ENCODE results near the gene SLC9A8.

The SLC9A8 gene

DNA sequence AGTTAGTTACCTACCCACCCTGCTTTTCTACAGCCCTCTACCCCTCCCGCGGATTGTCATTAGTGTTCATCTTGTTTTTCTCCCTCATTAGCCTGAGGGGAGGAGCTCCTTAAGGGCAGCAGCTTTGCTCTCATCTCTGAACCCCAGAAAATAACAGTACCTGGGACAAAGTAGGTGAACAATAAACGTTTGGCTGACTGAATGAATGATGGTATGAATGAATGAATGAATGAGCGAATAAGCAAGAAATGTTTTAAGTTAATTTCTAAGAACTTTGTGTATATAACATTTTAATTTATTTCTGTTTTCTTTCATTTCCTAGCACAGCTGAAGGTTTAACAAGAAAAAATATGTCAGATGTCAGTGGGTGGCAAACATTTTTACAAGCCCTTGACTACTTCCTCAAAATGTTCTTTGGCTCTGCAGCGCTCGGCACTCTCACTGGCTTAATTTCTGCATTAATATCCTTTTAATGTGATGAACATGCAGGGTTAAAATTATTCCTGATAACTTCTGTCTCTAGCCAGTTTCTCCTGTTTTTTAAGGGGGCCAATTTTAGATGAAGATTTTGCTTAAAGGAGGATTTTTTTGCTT, 50.1 kb downstream of the SLC9A8 start:
- no peak for TF ChIP-seq OSR1 (CRISPR knock-in tag; IDR thresholded peaks at IDR 0.05)
- TF ChIP-seq CSDC2 (CRISPR knock-in tag; IDR thresholded peaks at IDR 0.05): no peak
- no peak for TF ChIP-seq ISL1 (CRISPR knock-in tag; IDR thresholded peaks at IDR 0.05)
- no peak for TF ChIP-seq ZFP3 (CRISPR knock-in tag; IDR thresholded peaks at IDR 0.05)
- TF ChIP-seq ZC3H10 (CRISPR knock-in tag; IDR thresholded peaks at IDR 0.05): no peak
- no peak for TF ChIP-seq ZNF8 (CRISPR knock-in tag; IDR thresholded peaks at IDR 0.05)
- no peak for TF ChIP-seq RARB (CRISPR knock-in tag; IDR thresholded peaks at IDR 0.05)
- TF ChIP-seq, protein P1, sequence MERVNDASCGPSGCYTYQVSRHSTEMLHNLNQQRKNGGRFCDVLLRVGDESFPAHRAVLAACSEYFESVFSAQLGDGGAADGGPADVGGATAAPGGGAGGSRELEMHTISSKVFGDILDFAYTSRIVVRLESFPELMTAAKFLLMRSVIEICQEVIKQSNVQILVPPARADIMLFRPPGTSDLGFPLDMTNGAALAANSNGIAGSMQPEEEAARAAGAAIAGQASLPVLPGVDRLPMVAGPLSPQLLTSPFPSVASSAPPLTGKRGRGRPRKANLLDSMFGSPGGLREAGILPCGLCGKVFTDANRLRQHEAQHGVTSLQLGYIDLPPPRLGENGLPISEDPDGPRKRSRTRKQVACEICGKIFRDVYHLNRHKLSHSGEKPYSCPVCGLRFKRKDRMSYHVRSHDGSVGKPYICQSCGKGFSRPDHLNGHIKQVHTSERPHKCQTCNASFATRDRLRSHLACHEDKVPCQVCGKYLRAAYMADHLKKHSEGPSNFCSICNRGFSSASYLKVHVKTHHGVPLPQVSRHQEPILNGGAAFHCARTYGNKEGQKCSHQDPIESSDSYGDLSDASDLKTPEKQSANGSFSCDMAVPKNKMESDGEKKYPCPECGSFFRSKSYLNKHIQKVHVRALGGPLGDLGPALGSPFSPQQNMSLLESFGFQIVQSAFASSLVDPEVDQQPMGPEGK (CRISPR knock-in tag; IDR thresholded peaks at IDR 0.05; ENCODE audit: borderline replicate concordance): no peak
- TF ChIP-seq ZFP30 (CRISPR knock-in tag; IDR thresholded peaks at IDR 0.05): no peak
- TF ChIP-seq ZNF70 (CRISPR knock-in tag; IDR thresholded peaks at IDR 0.05): no peak
- no peak for TF ChIP-seq ESRRG (CRISPR knock-in tag; IDR thresholded peaks at IDR 0.05)
- TF ChIP-seq, protein P2, sequence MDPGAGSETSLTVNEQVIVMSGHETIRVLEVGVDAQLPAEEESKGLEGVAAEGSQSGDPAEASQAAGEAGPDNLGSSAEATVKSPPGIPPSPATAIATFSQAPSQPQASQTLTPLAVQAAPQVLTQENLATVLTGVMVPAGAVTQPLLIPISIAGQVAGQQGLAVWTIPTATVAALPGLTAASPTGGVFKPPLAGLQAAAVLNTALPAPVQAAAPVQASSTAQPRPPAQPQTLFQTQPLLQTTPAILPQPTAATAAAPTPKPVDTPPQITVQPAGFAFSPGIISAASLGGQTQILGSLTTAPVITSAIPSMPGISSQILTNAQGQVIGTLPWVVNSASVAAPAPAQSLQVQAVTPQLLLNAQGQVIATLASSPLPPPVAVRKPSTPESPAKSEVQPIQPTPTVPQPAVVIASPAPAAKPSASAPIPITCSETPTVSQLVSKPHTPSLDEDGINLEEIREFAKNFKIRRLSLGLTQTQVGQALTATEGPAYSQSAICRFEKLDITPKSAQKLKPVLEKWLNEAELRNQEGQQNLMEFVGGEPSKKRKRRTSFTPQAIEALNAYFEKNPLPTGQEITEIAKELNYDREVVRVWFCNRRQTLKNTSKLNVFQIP (CRISPR knock-in tag; IDR thresholded peaks at IDR 0.05; ENCODE audit: borderline replicate concordance, low read depth): no peak
- TF ChIP-seq, protein P3, sequence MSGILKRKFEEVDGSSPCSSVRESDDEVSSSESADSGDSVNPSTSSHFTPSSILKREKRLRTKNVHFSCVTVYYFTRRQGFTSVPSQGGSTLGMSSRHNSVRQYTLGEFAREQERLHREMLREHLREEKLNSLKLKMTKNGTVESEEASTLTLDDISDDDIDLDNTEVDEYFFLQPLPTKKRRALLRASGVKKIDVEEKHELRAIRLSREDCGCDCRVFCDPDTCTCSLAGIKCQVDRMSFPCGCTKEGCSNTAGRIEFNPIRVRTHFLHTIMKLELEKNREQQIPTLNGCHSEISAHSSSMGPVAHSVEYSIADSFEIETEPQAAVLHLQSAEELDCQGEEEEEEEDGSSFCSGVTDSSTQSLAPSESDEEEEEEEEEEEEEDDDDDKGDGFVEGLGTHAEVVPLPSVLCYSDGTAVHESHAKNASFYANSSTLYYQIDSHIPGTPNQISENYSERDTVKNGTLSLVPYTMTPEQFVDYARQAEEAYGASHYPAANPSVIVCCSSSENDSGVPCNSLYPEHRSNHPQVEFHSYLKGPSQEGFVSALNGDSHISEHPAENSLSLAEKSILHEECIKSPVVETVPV (CRISPR knock-in tag; IDR thresholded peaks at IDR 0.05): no peak
- no peak for ATAC-seq

DNA sequence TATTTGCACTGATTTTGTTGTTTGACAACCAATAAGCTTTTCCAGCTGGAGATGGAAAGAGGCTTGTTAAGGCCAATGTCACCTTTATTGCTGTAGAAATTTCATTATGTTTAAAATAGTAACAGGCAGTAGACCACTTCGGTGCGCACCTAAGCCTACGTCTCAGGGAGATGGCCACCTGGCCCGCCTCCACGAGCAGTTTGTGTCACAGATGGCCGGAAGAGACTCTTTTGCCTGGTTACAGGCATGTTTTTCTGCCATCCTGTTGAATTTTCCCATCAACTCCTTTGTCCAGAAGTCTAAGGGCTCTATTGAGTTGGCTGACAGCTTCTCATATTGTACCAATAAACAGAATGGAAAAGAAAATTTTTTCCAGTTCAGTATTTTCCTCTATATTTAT, 51.0 kb downstream of the SLC9A8 start:
- no peak for ATAC-seq
- TF ChIP-seq OSR1 (CRISPR knock-in tag; IDR thresholded peaks at IDR 0.05): no peak
- TF ChIP-seq GLIS3 (CRISPR knock-in tag; IDR thresholded peaks at IDR 0.05): no peak
- no peak for TF ChIP-seq ZNF565 (CRISPR knock-in tag; conservative IDR thresholded peaks at IDR 0.05; ENCODE audit: low read depth)
- TF ChIP-seq, protein P4, sequence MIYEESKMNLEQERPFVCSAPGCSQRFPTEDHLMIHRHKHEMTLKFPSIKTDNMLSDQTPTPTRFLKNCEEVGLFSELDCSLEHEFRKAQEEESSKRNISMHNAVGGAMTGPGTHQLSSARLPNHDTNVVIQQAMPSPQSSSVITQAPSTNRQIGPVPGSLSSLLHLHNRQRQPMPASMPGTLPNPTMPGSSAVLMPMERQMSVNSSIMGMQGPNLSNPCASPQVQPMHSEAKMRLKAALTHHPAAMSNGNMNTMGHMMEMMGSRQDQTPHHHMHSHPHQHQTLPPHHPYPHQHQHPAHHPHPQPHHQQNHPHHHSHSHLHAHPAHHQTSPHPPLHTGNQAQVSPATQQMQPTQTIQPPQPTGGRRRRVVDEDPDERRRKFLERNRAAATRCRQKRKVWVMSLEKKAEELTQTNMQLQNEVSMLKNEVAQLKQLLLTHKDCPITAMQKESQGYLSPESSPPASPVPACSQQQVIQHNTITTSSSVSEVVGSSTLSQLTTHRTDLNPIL (CRISPR knock-in tag; IDR thresholded peaks at IDR 0.05; ENCODE audit: low read depth): no peak
- no peak for TF ChIP-seq ISL1 (CRISPR knock-in tag; IDR thresholded peaks at IDR 0.05)
- TF ChIP-seq TCF4 (CRISPR knock-in tag; IDR thresholded peaks at IDR 0.05; ENCODE audit: borderline replicate concordance): no peak
- no peak for TF ChIP-seq ARNTL (CRISPR knock-in tag; IDR thresholded peaks at IDR 0.05; ENCODE audit: borderline replicate concordance, low read depth)
- TF ChIP-seq BACH2 (CRISPR knock-in tag; IDR thresholded peaks at IDR 0.05; ENCODE audit: borderline replicate concordance): no peak
- TF ChIP-seq, protein P5, sequence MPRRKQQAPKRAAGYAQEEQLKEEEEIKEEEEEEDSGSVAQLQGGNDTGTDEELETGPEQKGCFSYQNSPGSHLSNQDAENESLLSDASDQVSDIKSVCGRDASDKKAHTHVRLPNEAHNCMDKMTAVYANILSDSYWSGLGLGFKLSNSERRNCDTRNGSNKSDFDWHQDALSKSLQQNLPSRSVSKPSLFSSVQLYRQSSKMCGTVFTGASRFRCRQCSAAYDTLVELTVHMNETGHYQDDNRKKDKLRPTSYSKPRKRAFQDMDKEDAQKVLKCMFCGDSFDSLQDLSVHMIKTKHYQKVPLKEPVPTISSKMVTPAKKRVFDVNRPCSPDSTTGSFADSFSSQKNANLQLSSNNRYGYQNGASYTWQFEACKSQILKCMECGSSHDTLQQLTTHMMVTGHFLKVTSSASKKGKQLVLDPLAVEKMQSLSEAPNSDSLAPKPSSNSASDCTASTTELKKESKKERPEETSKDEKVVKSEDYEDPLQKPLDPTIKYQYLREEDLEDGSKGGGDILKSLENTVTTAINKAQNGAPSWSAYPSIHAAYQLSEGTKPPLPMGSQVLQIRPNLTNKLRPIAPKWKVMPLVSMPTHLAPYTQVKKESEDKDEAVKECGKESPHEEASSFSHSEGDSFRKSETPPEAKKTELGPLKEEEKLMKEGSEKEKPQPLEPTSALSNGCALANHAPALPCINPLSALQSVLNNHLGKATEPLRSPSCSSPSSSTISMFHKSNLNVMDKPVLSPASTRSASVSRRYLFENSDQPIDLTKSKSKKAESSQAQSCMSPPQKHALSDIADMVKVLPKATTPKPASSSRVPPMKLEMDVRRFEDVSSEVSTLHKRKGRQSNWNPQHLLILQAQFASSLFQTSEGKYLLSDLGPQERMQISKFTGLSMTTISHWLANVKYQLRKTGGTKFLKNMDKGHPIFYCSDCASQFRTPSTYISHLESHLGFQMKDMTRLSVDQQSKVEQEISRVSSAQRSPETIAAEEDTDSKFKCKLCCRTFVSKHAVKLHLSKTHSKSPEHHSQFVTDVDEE (CRISPR knock-in tag; IDR thresholded peaks at IDR 0.05): no peak
- TF ChIP-seq, protein P3 (CRISPR knock-in tag; IDR thresholded peaks at IDR 0.05): no peak
- TF ChIP-seq TOX (CRISPR knock-in tag; IDR thresholded peaks at IDR 0.05; ENCODE audit: borderline replicate concordance): no peak

All from SK-N-SH treated with all-trans-retinoic acid at 6 μM for 48 hours (cell line).